ENCODE data around the gene SLC7A9.

- TF ChIP-seq GATA2 (IDR thresholded peaks at IDR 0.05; ENCODE audit: low read depth, low read length) = no peak
- no peak for TF ChIP-seq GATA3 (IDR thresholded peaks at IDR 0.05; ENCODE audit: low read depth, low read length)
These were observed 16.7 kb upstream of the SLC7A9 start for GRCh38 chr19:32886241-32886640.

Measured in SH-SY5Y (cell line).